Gastroesophageal sphincter (tissue), 4 donors: ENCODE results near the gene HSPB7. TPM values are rescaled to one million over a fixed set of nuclear protein-coding genes. Genes with fewer than 3 reads are reported as not detected.
"Not testable (repeated sequence)": the region's sequence is repeated elsewhere in the genome, so short reads cannot be mapped to it uniquely, and the experiment has no call there.

Experiments
- ATAC-seq: fragments of 150-250 bp; one replicate; pipeline ENCODE4 v1.9.1; 2016; ENCODE audit warnings: mild to moderate bottlenecking, moderate library complexity
- H3K27ac ChIP-seq, 4 donors: fragments of 200-600 bp; sonication (generic) in 3 of 4; 1 replicate in 3 of 4; 2 replicates in 1 of 4; pipeline ENCODE4 v1.5.1; 2016 to 2019
- H3K27me3 ChIP-seq: fragments of 200-600 bp; sonication (generic); one replicate; pipeline ENCODE4 v1.5.1; 2019
- H3K36me3 ChIP-seq, 2 donors: fragments of 200-600 bp; sonication (generic); one replicate each; pipeline ENCODE4 v1.5.1; 2019; ENCODE audit warnings: control low read depth in 1 of 2
- H3K4me1 ChIP-seq, 3 donors: fragments of 200-600 bp; sonication (generic); 1 replicate in 2 of 3; 2 replicates in 1 of 3; pipeline ENCODE4 v1.5.1; 2016 to 2019; ENCODE audit warnings: control low read depth in 2 of 3
- H3K4me3 ChIP-seq, 2 donors: fragments of 200-600 bp; sonication (generic); one replicate each; pipeline ENCODE4 v1.5.1; 2019; ENCODE audit warnings: mild to moderate bottlenecking in 1 of 2, moderate library complexity in 1 of 2
- H3K9me3 ChIP-seq, 3 donors: fragments of 200-600 bp; sonication (generic); one replicate each; pipeline ENCODE4 v1.5.1; 2017 to 2019; ENCODE audit warnings: control low read depth in 2 of 3
- EP300 ChIP-seq: sonication (generic); formaldehyde crosslinking; IDR thresholded peaks from one replicate; pipeline ENCODE4 v1.6.1; 2017; ENCODE audit warnings: antibody characterized with exemption, mild to moderate bottlenecking
- POLR2A ChIP-seq, 2 donors: fragments of 450-650 bp; IDR thresholded peaks; one replicate each; pipeline ENCODE4 v1.6.1; 2017; ENCODE audit warnings: antibody characterized with exemption in 2 of 2, mild to moderate bottlenecking in 2 of 2, moderate library complexity in 1 of 2
- POLR2AphosphoS5 ChIP-seq: sonication (generic); formaldehyde crosslinking; IDR thresholded peaks from one replicate; pipeline ENCODE4 v1.6.1; 2017; ENCODE audit warnings: antibody characterized with exemption
- WGBS, 2 donors: methylation state at CpG; one replicate each; pipeline ENCODE4 v1.1.5; 2018; ENCODE audit warnings: low coverage in 1 of 2; 5-methylcytosine and 5-hydroxymethylcytosine counted together
- total RNA-seq, 4 donors: library from RNA; depleted of rRNA; stranded (reverse); fragments of >200 nt; gene quantifications; one replicate each; pipeline ENCODE4 v1.1.0, GENCODE V29; 2016
- TF ChIP-seq, protein P1 (sequence below), 4 experiments: fragments of 200-600 bp in 2 of 4; fragments of 450-650 bp in 2 of 4; sonication (generic) in 1 of 4; IDR thresholded peaks; one replicate each; pipeline ENCODE4 v1.5.1; 2017 to 2019; ENCODE audit warnings: antibody characterized with exemption in 4 of 4, mild to moderate bottlenecking in 2 of 4, moderate library complexity in 2 of 4

The HSPB7 gene
- total RNA-seq, 4 donors from 2014 or later: 143 to 505 (median 229) TPM

DNA sequence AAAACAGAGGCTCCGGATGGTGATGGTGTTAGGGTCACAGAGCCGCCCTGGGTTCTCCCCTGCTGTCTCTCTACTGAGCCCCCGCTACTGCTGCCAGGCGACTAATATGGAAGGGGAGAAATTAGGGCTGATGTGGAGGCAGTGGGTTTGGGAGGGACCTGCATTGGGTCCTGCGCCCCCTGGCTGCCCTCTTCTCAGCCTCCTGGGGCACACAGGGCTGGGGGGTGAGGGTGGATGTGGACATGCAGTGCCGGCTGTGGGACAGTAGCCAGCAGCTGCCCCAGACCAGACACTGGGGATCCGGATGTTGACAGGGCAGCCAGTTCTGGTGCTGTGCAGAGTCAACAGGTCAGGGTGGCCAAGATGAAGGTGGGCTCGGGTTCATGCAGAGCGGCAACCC is 24.3 kb upstream of the HSPB7 start:
- no peak for ATAC-seq
- Histone ChIP-seq H3K4me1 (peaks cover 0 to 3% (median 0%) of the 10 kb centered on the region in 3 donors), H3K9me3 (no peaks in the 10 kb centered on the region), H3K27me3 (no peaks in the 10 kb centered on the region), H3K36me3 (no peaks in the 10 kb centered on the region), H3K4me3 (no peak overlapping the region), H3K27ac (no peak overlapping the region)
- WGBS, 2 donors: 95% methylated on average over 4 of the region's 9 CpGs; no CpG with 5 or more reads in 1 of the 2 donors
- TF ChIP-seq, protein P1, sequence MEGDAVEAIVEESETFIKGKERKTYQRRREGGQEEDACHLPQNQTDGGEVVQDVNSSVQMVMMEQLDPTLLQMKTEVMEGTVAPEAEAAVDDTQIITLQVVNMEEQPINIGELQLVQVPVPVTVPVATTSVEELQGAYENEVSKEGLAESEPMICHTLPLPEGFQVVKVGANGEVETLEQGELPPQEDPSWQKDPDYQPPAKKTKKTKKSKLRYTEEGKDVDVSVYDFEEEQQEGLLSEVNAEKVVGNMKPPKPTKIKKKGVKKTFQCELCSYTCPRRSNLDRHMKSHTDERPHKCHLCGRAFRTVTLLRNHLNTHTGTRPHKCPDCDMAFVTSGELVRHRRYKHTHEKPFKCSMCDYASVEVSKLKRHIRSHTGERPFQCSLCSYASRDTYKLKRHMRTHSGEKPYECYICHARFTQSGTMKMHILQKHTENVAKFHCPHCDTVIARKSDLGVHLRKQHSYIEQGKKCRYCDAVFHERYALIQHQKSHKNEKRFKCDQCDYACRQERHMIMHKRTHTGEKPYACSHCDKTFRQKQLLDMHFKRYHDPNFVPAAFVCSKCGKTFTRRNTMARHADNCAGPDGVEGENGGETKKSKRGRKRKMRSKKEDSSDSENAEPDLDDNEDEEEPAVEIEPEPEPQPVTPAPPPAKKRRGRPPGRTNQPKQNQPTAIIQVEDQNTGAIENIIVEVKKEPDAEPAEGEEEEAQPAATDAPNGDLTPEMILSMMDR (IDR thresholded peaks at IDR 0.05): no peak
- TF ChIP-seq POLR2AphosphoS5 (no peak), EP300 (no peak), POLR2A (IDR thresholded peaks at IDR 0.05) (no peak)

DNA sequence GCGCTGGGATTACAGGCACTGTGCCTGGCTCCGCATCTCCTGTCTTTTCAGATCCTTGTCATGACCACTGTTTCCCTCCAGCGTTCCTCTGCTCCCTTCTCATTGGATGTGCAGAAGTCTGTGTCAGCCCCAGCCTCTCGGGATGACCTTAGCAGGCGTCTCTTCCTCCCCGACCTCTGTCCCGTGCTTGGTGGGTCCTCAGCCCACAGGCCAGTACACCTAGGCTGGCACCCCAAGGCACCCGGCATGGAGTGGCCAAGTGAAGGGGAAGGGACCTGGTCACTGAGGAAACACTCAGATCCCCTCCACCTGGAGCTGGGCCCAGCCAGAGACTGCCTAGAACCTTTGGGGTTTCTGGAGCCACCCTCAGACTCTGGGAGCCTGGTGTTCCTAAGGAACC is 23.4 kb upstream of the HSPB7 start:
- 40% methylated on average over 3 of the region's 8 CpGs; no CpG with 5 or more reads in 1 of the 2 donors for WGBS, 2 donors
- H3K4me3 ChIP-seq: no peak overlapping the region
- H3K36me3 ChIP-seq: no peaks in the 10 kb centered on the region
- no peak for ATAC-seq
- H3K27me3 ChIP-seq: no peaks in the 10 kb centered on the region
- H3K4me1 ChIP-seq: peaks cover 0 to 3% (median 0%) of the 10 kb centered on the region in 3 donors
- no peaks in the 10 kb centered on the region for H3K9me3 ChIP-seq
- H3K27ac ChIP-seq: no peak overlapping the region
- TF ChIP-seq POLR2AphosphoS5 (no peak), EP300 (no peak), POLR2A (IDR thresholded peaks at IDR 0.05) (no peak)
- TF ChIP-seq, protein P1 (IDR thresholded peaks at IDR 0.05): no peak

DNA sequence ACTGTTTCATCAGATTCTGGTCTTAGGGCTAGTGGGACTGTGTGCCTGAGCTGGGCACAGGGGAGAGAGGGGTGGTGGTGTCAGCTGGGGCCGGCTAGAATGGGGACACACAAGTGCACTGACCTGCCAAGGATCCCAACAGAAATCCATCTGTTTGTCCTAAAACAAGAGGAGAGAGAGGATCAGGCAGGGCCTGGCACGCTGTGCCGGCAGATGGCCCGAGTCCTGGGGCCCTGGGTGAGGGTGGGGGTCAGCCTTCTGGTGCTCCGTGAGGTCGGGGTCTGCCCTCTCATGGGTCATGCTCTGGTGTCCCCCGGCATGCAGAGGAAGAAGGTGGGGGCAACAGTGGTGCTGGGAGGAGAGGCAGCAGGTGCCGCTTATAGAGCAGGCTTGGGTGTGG is 22.0 kb upstream of the HSPB7 start:
- H3K9me3 ChIP-seq, ATAC-seq, H3K4me1 ChIP-seq, H3K36me3 ChIP-seq, H3K27me3 ChIP-seq, H3K4me3 ChIP-seq, H3K27ac ChIP-seq: not testable (repeated sequence)
- 63% methylated on average over 2 of the region's 8 CpGs; no CpG with 5 or more reads in 1 of the 2 donors for WGBS, 2 donors

DNA sequence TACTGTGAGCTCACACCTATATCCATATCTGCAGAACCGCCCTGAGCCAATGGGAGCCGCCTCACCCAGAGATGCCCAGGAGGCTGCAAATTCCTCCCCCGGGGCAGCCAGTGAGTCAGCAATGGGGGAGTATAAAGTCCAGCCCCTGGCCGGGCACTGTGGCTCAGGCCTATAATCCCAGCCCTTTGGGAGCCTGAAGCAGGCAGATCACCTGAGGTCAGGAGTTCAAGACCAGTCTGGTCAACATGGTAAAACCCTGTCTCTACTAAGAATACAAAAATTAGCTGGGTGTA is 20.7 kb upstream of the HSPB7 start:
- Histone ChIP-seq H3K4me1 (no peaks in the 10 kb centered on the region), H3K27me3 (no peaks in the 10 kb centered on the region), H3K27ac (no peak overlapping the region), H3K9me3 (no peaks in the 10 kb centered on the region), H3K4me3 (no peak overlapping the region), H3K36me3 (no peaks in the 10 kb centered on the region)
- no peak for TF ChIP-seq POLR2AphosphoS5
- TF ChIP-seq POLR2A (IDR thresholded peaks at IDR 0.05): no peak
- TF ChIP-seq EP300: no peak
- TF ChIP-seq, protein P1 (IDR thresholded peaks at IDR 0.05): no peak
- ATAC-seq: no peak
- no CpG with 5 or more reads among the region's 4 CpGs for WGBS, 2 donors

DNA sequence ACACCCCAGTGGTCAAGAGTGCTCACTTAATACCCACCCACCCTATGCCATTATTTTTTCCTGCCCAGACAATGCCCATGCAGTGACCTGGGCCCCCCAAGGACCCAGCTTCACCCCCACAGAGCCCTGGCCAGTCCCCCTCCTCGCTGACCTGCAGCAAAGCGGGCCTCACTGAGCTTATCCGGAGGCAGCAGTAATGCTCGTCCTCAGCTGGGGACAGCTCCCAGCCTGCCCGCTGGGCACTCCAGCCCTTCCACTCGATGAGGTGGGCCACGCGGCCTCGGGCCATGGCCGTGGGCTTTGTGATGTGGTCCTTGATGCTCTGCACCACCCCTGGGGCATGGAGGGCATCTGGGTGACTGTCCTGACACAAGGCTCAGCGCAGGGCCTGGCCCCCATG is 18.6 kb upstream of the HSPB7 start:
- not testable (repeated sequence) for H3K36me3 ChIP-seq, H3K4me3 ChIP-seq, H3K9me3 ChIP-seq, H3K27ac ChIP-seq, ATAC-seq, H3K27me3 ChIP-seq
- H3K4me1 ChIP-seq: peaks cover 0 to 15% (median 6%) of the 10 kb centered on the region in 3 donors
- WGBS, 2 donors: 100% methylated on average over 2 of the region's 11 CpGs; no CpG with 5 or more reads in 1 of the 2 donors

DNA sequence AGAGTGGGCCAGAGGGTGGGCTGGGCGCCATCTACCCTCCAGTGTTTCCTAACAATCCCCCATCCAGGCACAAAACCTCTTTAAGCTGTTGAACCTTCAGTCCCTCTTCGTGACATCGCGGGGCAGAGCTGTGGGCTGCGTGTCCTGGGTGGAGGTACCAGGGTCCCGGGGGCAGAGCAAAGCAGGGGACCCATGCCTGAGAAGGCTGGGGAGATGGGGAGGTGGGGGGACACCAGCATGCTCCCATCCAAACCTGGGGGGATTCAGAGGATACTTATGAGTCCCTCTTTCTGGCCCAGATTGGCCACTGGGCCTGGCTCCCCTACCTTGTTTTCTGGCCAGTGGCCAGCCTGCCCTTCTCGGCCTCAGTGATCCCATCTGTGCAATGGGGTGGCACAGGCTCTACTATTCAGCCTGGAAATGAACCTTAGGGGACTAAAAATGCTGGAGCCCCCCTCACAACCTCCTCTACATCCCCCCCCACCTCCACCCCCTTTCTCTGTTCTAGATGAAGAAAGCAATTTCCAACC is 15.3 kb upstream of the HSPB7 start:
- H3K27me3 ChIP-seq, H3K4me3 ChIP-seq, H3K27ac ChIP-seq, H3K36me3 ChIP-seq, H3K9me3 ChIP-seq, ATAC-seq: not testable (repeated sequence)
- H3K4me1 ChIP-seq: peaks cover 0 to 15% (median 6%) of the 10 kb centered on the region in 3 donors
- 14% methylated on average over 1 of the region's 7 CpGs; no CpG with 5 or more reads in 1 of the 2 donors for WGBS, 2 donors
